Body of pancreas (tissue), 4 donors: ENCODE results near the gene TGM1.

ENCODE experiments used
- CTCF ChIP-seq, 7 experiments: fragments of 450-650 bp in 4 of 7; fragments of 200-600 bp in 3 of 7; sonication (generic) in 3 of 7; IDR thresholded peaks; one replicate each; pipeline ENCODE4 v1.5.1; 2016 to 2019; ENCODE audit warnings: antibody characterized with exemption in 7 of 7
- POLR2A ChIP-seq, 3 donors: fragments of 450-650 bp; IDR thresholded peaks; one replicate each; pipeline ENCODE4 v1.6.1; 2016; ENCODE audit warnings: antibody characterized with exemption in 3 of 3, mild to moderate bottlenecking in 2 of 3

GRCh38 chr14:24272467-24272866, 9.5 kb upstream of the TGM1 start:
- TF ChIP-seq POLR2A (IDR thresholded peaks at IDR 0.05), result no peak
- no peak for TF ChIP-seq CTCF (IDR thresholded peaks at IDR 0.05)
